B cell (primary cell): ENCODE results near the gene FAM240B. TPM values are rescaled to one million over a fixed set of nuclear protein-coding genes. Genes with fewer than 3 reads are reported as not detected.

Experiments
- ATAC-seq: fragments of 200-7000 bp; cut with Tn5 transposase; one replicate; pipeline ENCODE4 v1.10.0; 2021; ENCODE audit warnings: low read depth, mild to moderate bottlenecking, moderate number of reproducible peaks, moderate library complexity
- CTCF ChIA-PET: fragments of 350-600 bp; sonication (Branson Sonifier 250); formaldehyde crosslinking; loops from one replicate; lab custom pipeline; 2021; ENCODE audit warnings: antibody characterized with exemption, inconsistent platforms; lab: Charles Lee
- POLR2A ChIA-PET: fragments of 350-600 bp; sonication (Branson Sonifier 250); formaldehyde crosslinking; loops from one replicate; lab custom pipeline; 2021; ENCODE audit warnings: antibody characterized with exemption; lab: Charles Lee
- DNase-seq: peaks from one replicate; pipeline ENCODE4 v3.0.0; 2013
- H2AFZ ChIP-seq: 2 replicates; pipeline ENCODE4 v1.6.1; 2012; ENCODE audit warnings: mild to moderate bottlenecking, low read depth, low read length; ENCODE audit not compliant: insufficient read depth, poor library complexity, severe bottlenecking
- H3K27ac ChIP-seq, 2 donors: 1 replicate in 1 of 2; 2 replicates in 1 of 2; pipeline ENCODE4 v1.5.1; 2012 to 2013; ENCODE audit warnings: low read length in 2 of 2, mild to moderate bottlenecking in 2 of 2, moderate library complexity in 1 of 2
- H3K27me3 ChIP-seq, 4 experiments: fragments of 200-600 bp in 1 of 4; sonication (generic) in 1 of 4; replicated peaks in 1 of 4; 1 replicate in 2 of 4; 2 replicates in 2 of 4; pipeline versions ENCODE4 v1.6.1 to v1.7.0; 2013 to 2016; ENCODE audit warnings: low read length in 3 of 4, mild to moderate bottlenecking in 2 of 4, mixed read lengths in 1 of 4, moderate library complexity in 1 of 4; ENCODE audit not compliant: insufficient read depth in 4 of 4, control insufficient read depth in 3 of 4; ENCODE audit errors: control extremely low read depth in 1 of 4
- H3K36me3 ChIP-seq, 2 experiments: replicated peaks in 1 of 2; 1 replicate in 1 of 2; 2 replicates in 1 of 2; pipeline versions ENCODE4 v1.6.1 to v1.7.1; 2013; ENCODE audit warnings: low read length in 1 of 2; ENCODE audit not compliant: insufficient read depth in 2 of 2, control insufficient read depth in 1 of 2; ENCODE audit errors: control extremely low read depth in 1 of 2, extremely low read depth in 1 of 2
- H3K4me1 ChIP-seq, 2 donors: fragments of 200-600 bp in 1 of 2; sonication (generic) in 1 of 2; 1 replicate in 1 of 2; 2 replicates in 1 of 2; pipeline versions ENCODE4 v1.5.1 to v1.6.1; 2013 to 2017; ENCODE audit warnings: low read length in 2 of 2; ENCODE audit not compliant: control insufficient read depth in 2 of 2, insufficient read depth in 2 of 2
- H3K4me2 ChIP-seq: replicated peaks from 2 replicates; pipeline ENCODE3; 2012; ENCODE audit warnings: mild to moderate bottlenecking, low read depth, low read length; ENCODE audit not compliant: poor library complexity, severe bottlenecking
- H3K4me3 ChIP-seq, 5 experiments: fragments of 200-600 bp in 1 of 5; sonication (generic) in 1 of 5; 1 replicate in 3 of 5; 2 replicates in 2 of 5; pipeline versions ENCODE4 v1.5.1 to v1.7.0; 2011 to 2016; ENCODE audit warnings: low read length in 4 of 5, mild to moderate bottlenecking in 4 of 5, low read depth in 2 of 5, control low read depth in 1 of 5, moderate library complexity in 1 of 5; ENCODE audit not compliant: insufficient read depth in 1 of 5; ENCODE audit errors: control extremely low read depth in 1 of 5, extremely low read depth in 1 of 5
- H3K79me2 ChIP-seq: fragments of 200-600 bp; sonication (generic); one replicate; pipeline ENCODE4 v1.6.0; 2016; ENCODE audit warnings: low read length; ENCODE audit not compliant: control insufficient read depth, insufficient read depth
- H3K9ac ChIP-seq: fragments of 200-600 bp; sonication (generic); 2 replicates; pipeline ENCODE4 v1.6.1; 2017; ENCODE audit warnings: mild to moderate bottlenecking, low read length, moderate library complexity
- H3K9me3 ChIP-seq, 3 donors: one replicate each; pipeline versions ENCODE4 v1.6.1 to v1.7.1; 2013; ENCODE audit warnings: low read length in 2 of 3; ENCODE audit not compliant: control insufficient read depth in 2 of 3, insufficient read depth in 1 of 3; ENCODE audit errors: control extremely low read depth in 1 of 3
- H4K20me1 ChIP-seq: 2 replicates; pipeline ENCODE4 v1.6.0; 2012; ENCODE audit warnings: mild to moderate bottlenecking, low read length; ENCODE audit not compliant: insufficient read depth, control insufficient read depth, poor library complexity, severe bottlenecking
- H3K27ac Mint-ChIP-seq: one replicate; pipeline ENCODE4 v1.8.0; 2021; ENCODE audit warnings: mixed read lengths
- H3K27me3 Mint-ChIP-seq: one replicate; pipeline ENCODE4 v1.8.0; 2021; ENCODE audit warnings: mixed read lengths
- H3K4me1 Mint-ChIP-seq: one replicate; pipeline ENCODE4 v1.8.0; 2021; ENCODE audit warnings: mixed read lengths
- H3K4me3 Mint-ChIP-seq: one replicate; pipeline ENCODE4 v1.8.0; 2021; ENCODE audit warnings: mixed read lengths
- H3K9me3 Mint-ChIP-seq: one replicate; pipeline ENCODE4 v1.8.0; 2022; ENCODE audit warnings: mixed read lengths; ENCODE audit not compliant: insufficient read depth
- CTCF ChIP-seq: fragments of 200-600 bp; IDR thresholded peaks from one replicate; pipeline ENCODE4 v1.8.0; 2022; ENCODE audit warnings: antibody characterized with exemption, mild to moderate bottlenecking
- EZH2 ChIP-seq: IDR thresholded peaks from 2 replicates; pipeline ENCODE4 v1.6.1; 2012; ENCODE audit warnings: borderline replicate concordance, low read depth, mild to moderate bottlenecking, moderate library complexity, low read length; ENCODE audit not compliant: insufficient read depth, poor library complexity, severe bottlenecking
- WGBS: methylation state at CpG from one replicate; pipeline ENCODE4 v1.1.5; 2013; ENCODE audit warnings: missing lambda C conversion rate; ENCODE audit not compliant: insufficient coverage; 5-methylcytosine and 5-hydroxymethylcytosine counted together
- intact Hi-C: fragments of 100-400 bp; cut with micrococcal nuclease; formaldehyde crosslinking; loops from one replicate; pipeline ENCODE4 v1.10.0; 2022
- polyA plus RNA-seq: library from polyadenylated mRNA; depleted of rRNA; stranded (reverse); fragments of >200 nt; gene quantifications from 2 replicates; pipeline ENCODE4 v1.2.3, GENCODE V29; 2012
- total RNA-seq, 2 donors: library from RNA; stranded (reverse); fragments of 120-200 nt in 1 of 2; gene quantifications; 1 replicate in 1 of 2; 2 replicates in 1 of 2; pipeline versions ENCODE4 v1.2.3 to v1.2.4, GENCODE V29; 2013 to 2022

The FAM240B gene
- total and polyA plus RNA-seq, 2 donors (not counting 1 experiment from before 2014, with no cell fraction given) = not detected

DNA sequence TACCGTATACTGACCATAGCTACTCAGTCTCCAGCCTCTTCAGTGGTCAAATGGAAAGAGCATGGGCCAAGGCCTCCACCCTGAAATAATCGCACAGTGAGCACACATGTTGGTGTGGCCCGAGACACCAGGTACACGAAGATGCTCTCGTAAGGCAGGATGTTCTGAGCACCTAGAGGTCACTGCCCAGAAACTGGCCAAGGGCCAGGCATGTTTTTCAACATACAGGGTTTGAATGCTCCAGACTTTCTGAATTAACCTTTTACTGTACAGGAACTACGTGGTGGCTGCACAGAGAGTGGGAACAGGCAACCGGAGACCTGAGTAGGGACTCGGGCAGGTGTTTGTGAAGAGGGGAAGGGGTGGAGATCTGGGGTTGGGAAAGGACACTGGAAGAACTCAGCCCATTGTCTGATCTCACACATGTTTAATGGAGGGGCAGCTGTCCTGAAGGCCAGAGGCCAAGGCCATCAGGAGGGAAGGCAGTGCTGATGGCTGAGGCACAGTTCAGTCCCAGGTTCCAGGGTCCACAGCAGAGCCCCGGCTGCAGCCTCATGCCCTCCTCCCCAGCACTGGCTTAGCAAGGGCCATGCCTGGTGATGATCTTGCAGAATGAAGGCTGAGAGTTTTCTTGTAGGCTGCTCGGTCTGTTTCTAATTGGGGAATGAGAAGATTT lies 51.0 kb downstream of the FAM240B start:
- H3K4me1 Mint-ChIP-seq = peaks cover 3% of the 10 kb centered on the region
- H2AFZ ChIP-seq = no peak overlapping the region
- DNase-seq (no peak), ATAC-seq (no peak)
- no peak overlapping the region for H3K27ac ChIP-seq
- POLR2A ChIA-PET = no interaction called here
- CTCF ChIA-PET = no interaction called here
- H3K4me3 Mint-ChIP-seq = no peak overlapping the region
- 96% methylated on average over 7 of the region's 10 CpGs for WGBS
- no peak overlapping the region for H3K4me2 ChIP-seq
- no peaks in the 10 kb centered on the region for H3K9me3 Mint-ChIP-seq
- H3K27ac Mint-ChIP-seq = no peak overlapping the region
- no peaks in the 10 kb centered on the region for H3K9me3 ChIP-seq
- H4K20me1 ChIP-seq = no peaks in the 10 kb centered on the region
- no peaks in the 10 kb centered on the region for H3K4me1 ChIP-seq
- no peak for TF ChIP-seq CTCF
- no peak for TF ChIP-seq EZH2
- intact Hi-C loops = no loop called here
- peaks cover 6% of the 10 kb centered on the region for H3K27me3 Mint-ChIP-seq
- H3K4me3 ChIP-seq = no peak overlapping the region
- no peak overlapping the region for H3K9ac ChIP-seq
- no peaks in the 10 kb centered on the region for H3K36me3 ChIP-seq
- H3K79me2 ChIP-seq = no peaks in the 10 kb centered on the region
- no peaks in the 10 kb centered on the region for H3K27me3 ChIP-seq

DNA sequence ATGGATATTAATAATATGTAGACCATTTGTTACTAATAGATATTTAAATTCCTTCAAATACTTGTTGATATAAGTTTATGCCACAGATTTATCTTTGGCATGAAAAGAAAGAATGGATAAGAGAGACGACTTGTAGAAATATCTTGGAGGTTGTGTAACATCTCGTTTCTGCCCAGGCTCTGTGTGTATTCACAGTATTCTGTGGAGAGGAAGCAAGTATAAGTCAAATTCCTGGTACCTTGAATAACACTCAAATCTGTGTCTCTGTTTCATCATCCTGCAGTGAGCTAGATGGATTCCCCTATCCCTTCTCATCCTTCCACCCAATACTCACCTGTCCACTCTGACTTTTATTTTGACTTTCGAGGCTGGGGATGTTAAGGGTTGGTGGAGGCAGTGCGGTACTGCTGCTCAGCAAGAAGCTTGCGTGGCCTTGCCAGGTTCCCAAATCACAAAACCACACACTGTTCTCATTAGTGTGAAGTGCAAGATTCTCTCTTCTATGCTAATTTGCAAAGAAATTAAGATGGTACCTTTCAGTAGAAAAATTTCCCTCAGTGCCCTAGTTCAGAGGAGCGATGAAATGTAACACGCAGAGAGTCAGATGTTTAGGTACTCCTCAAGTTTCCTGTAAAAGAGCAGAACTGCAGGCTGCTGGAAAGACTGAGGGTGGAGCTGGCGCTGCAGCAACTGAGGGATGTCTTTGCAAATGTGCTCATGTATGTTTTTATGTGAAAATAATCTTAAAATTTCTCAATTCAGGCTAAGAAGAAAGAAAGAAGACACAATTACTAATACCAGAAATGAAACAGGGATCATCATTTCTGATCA lies 57.0 kb downstream of the FAM240B start:
- H3K4me3 ChIP-seq = no peak overlapping the region
- Mint-ChIP-seq H3K4me1 (no peaks in the 10 kb centered on the region), H3K9me3 (no peaks in the 10 kb centered on the region), H3K27me3 (peaks cover 15% of the 10 kb centered on the region), H3K27ac (no peak overlapping the region), H3K4me3 (no peak overlapping the region)
- TF ChIP-seq EZH2 (no peak), CTCF (no peak)
- no peaks in the 10 kb centered on the region for H3K79me2 ChIP-seq
- H3K36me3 ChIP-seq = no peaks in the 10 kb centered on the region
- CTCF ChIA-PET = no interaction called here
- H2AFZ ChIP-seq = no peak overlapping the region
- intact Hi-C loops = no loop called here
- no peaks in the 10 kb centered on the region for H4K20me1 ChIP-seq
- H3K4me2 ChIP-seq = no peak overlapping the region
- H3K27ac ChIP-seq = no peak overlapping the region
- H3K9ac ChIP-seq = no peak overlapping the region
- ATAC-seq = no peak
- H3K4me1 ChIP-seq = no peaks in the 10 kb centered on the region
- no peak for DNase-seq
- H3K27me3 ChIP-seq = no peaks in the 10 kb centered on the region
- H3K9me3 ChIP-seq = no peaks in the 10 kb centered on the region
- POLR2A ChIA-PET = no interaction called here
- 75% methylated on average over 2 of the region's 8 CpGs for WGBS
